PFSK-1 (cell line): ENCODE results near the gene KPNA2.

Experiments used
- FOXP2 ChIP-seq: optimal IDR thresholded peaks from 2 replicates; pipeline ENCODE3; 2011; ENCODE audit warnings: borderline replicate concordance, control low read depth, inconsistent platforms; ENCODE audit not compliant: insufficient read depth; ENCODE audit errors: extremely low read length, extremely low read depth
- POLR2AphosphoS5 ChIP-seq: IDR thresholded peaks from 2 replicates; pipeline ENCODE4 v1.6.1; 2012; ENCODE audit warnings: low read depth, mild to moderate bottlenecking, control low read depth, low read length, moderate library complexity
- SIN3A ChIP-seq: IDR thresholded peaks from 2 replicates; pipeline ENCODE4 v1.6.1; 2012; ENCODE audit warnings: mild to moderate bottlenecking, low read length, moderate library complexity, borderline replicate concordance; ENCODE audit not compliant: insufficient read depth
- TAF1 ChIP-seq: IDR thresholded peaks from 2 replicates; pipeline ENCODE4 v1.6.1; 2012; ENCODE audit warnings: low read length, control low read depth, borderline replicate concordance; ENCODE audit not compliant: insufficient read depth
- TF ChIP-seq, protein P1 (sequence below), 2 experiments: IDR thresholded peaks; 2 replicates each; pipeline versions ENCODE4 v1.6.1 to v1.8.0; 2011 to 2012; ENCODE audit warnings: low read depth in 2 of 2, low read length in 2 of 2, control low read depth in 1 of 2, inconsistent platforms in 1 of 2, mild to moderate bottlenecking in 1 of 2, moderate library complexity in 1 of 2; ENCODE audit not compliant: insufficient read depth in 1 of 2

GRCh38 chr17:68016838-68017237 is 18.7 kb upstream of the KPNA2 start:
- TF ChIP-seq POLR2AphosphoS5 (no peak), TAF1 (no peak), SIN3A (no peak), FOXP2 (no peak)
- TF ChIP-seq, protein P1, sequence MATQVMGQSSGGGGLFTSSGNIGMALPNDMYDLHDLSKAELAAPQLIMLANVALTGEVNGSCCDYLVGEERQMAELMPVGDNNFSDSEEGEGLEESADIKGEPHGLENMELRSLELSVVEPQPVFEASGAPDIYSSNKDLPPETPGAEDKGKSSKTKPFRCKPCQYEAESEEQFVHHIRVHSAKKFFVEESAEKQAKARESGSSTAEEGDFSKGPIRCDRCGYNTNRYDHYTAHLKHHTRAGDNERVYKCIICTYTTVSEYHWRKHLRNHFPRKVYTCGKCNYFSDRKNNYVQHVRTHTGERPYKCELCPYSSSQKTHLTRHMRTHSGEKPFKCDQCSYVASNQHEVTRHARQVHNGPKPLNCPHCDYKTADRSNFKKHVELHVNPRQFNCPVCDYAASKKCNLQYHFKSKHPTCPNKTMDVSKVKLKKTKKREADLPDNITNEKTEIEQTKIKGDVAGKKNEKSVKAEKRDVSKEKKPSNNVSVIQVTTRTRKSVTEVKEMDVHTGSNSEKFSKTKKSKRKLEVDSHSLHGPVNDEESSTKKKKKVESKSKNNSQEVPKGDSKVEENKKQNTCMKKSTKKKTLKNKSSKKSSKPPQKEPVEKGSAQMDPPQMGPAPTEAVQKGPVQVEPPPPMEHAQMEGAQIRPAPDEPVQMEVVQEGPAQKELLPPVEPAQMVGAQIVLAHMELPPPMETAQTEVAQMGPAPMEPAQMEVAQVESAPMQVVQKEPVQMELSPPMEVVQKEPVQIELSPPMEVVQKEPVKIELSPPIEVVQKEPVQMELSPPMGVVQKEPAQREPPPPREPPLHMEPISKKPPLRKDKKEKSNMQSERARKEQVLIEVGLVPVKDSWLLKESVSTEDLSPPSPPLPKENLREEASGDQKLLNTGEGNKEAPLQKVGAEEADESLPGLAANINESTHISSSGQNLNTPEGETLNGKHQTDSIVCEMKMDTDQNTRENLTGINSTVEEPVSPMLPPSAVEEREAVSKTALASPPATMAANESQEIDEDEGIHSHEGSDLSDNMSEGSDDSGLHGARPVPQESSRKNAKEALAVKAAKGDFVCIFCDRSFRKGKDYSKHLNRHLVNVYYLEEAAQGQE (IDR thresholded peaks at IDR 0.05; ENCODE audit: insufficient read depth in 1 of 2, low read depth in 2 of 2, low read length in 2 of 2): no peak
